Tibial artery (tissue), 4 donors: ENCODE results near the gene CASKIN2.

Experiments used
- DNase-seq, 2 donors: peaks; one replicate each; pipeline ENCODE4 v3.0.0-alpha.2; 2019
- H3K27ac ChIP-seq, 2 donors: fragments of 200-600 bp; sonication (generic) in 1 of 2; 1 replicate in 1 of 2; 2 replicates in 1 of 2; pipeline ENCODE4 v1.5.1; 2018 to 2019; ENCODE audit warnings: mild to moderate bottlenecking in 1 of 2
- H3K27me3 ChIP-seq, 2 donors: fragments of 200-600 bp; sonication (generic) in 1 of 2; one replicate each; pipeline versions ENCODE4 v1.5.1 to v1.6.0; 2016 to 2019
- H3K36me3 ChIP-seq, 3 donors: fragments of 200-600 bp; sonication (generic) in 2 of 3; one replicate each; pipeline ENCODE4 v1.5.1; 2016 to 2019; ENCODE audit warnings: mild to moderate bottlenecking in 2 of 3
- H3K4me1 ChIP-seq, 4 donors: fragments of 200-600 bp; sonication (generic) in 2 of 4; 1 replicate in 3 of 4; 2 replicates in 1 of 4; pipeline ENCODE4 v1.5.1; 2016 to 2019
- H3K4me3 ChIP-seq, 2 donors: fragments of 200-600 bp; sonication (generic) in 1 of 2; 1 replicate in 1 of 2; 2 replicates in 1 of 2; pipeline ENCODE4 v1.5.1; 2018 to 2019; ENCODE audit warnings: mild to moderate bottlenecking in 2 of 2
- H3K9me3 ChIP-seq, 3 donors: fragments of 200-600 bp; sonication (generic) in 1 of 3; one replicate each; pipeline ENCODE4 v1.5.1; 2016 to 2019
- CTCF ChIP-seq, 2 experiments: fragments of 200-600 bp in 1 of 2; fragments of 450-650 bp in 1 of 2; IDR thresholded peaks; one replicate each; pipeline ENCODE4 v1.5.1; 2017 to 2019; ENCODE audit warnings: antibody characterized with exemption in 2 of 2, mild to moderate bottlenecking in 1 of 2, moderate library complexity in 1 of 2
- intact Hi-C: fragments of 100-400 bp; cut with DNase I; formaldehyde crosslinking; loops from one replicate; pipeline ENCODE4 v1.15.0; 2023; ENCODE audit warnings: low total_unique reads

CASKIN2 gene

GRCh38 chr17:75561927-75562603 is 46.7 kb upstream of the CASKIN2 start:
- peaks cover 0 to 41% (median 11%) of the 10 kb centered on the region in 3 donors for H3K36me3 ChIP-seq
- intact Hi-C loops = no loop called here
- peaks cover 0 to 17% (median 0%) of the 10 kb centered on the region in 4 donors for H3K4me1 ChIP-seq
- no peak for DNase-seq
- no peak overlapping the region for H3K27ac ChIP-seq
- no peaks in the 10 kb centered on the region for H3K9me3 ChIP-seq
- H3K4me3 ChIP-seq = no peak overlapping the region
- TF ChIP-seq CTCF (IDR thresholded peaks at IDR 0.05) = no peak
- H3K27me3 ChIP-seq = no peaks in the 10 kb centered on the region

DNA sequence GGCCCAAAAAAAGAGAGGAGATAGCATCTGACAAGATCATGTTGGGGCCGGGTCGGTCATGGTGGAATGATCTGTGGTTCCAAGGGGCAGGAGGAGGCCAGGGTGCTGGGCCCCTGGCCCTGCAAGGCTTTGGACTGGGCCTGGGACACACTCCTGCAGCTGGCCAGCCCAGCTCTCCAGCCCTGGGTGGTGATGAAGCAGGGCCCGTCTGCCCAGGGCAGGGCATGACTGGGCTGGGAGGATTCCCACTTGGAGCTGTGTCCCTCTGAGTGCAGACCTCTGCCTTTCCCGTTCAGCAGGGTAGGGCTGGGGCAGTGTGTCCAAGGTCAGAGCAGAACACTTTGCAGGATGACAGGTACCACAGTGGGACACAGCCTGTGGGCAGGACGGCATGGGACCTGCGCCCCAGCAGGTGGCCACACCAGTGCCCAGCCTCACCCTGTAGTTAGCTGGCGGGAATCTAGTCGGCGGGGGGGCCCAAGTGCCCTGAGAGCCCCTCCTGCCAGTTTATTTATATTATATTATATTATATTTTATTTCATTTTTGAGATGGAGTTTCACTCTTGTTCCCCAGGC is 44.7 kb upstream of the CASKIN2 start:
- H3K4me1 ChIP-seq = peaks cover 0 to 22% (median 0%) of the 10 kb centered on the region in 4 donors
- H3K27me3 ChIP-seq = no peaks in the 10 kb centered on the region
- H3K27ac ChIP-seq = no peak overlapping the region
- no peak for DNase-seq
- H3K36me3 ChIP-seq = peaks cover 0 to 26% (median 11%) of the 10 kb centered on the region in 3 donors
- TF ChIP-seq CTCF (IDR thresholded peaks at IDR 0.05) = no peak
- H3K4me3 ChIP-seq = no peak overlapping the region
- H3K9me3 ChIP-seq = no peaks in the 10 kb centered on the region
- intact Hi-C loops = no loop called here

DNA sequence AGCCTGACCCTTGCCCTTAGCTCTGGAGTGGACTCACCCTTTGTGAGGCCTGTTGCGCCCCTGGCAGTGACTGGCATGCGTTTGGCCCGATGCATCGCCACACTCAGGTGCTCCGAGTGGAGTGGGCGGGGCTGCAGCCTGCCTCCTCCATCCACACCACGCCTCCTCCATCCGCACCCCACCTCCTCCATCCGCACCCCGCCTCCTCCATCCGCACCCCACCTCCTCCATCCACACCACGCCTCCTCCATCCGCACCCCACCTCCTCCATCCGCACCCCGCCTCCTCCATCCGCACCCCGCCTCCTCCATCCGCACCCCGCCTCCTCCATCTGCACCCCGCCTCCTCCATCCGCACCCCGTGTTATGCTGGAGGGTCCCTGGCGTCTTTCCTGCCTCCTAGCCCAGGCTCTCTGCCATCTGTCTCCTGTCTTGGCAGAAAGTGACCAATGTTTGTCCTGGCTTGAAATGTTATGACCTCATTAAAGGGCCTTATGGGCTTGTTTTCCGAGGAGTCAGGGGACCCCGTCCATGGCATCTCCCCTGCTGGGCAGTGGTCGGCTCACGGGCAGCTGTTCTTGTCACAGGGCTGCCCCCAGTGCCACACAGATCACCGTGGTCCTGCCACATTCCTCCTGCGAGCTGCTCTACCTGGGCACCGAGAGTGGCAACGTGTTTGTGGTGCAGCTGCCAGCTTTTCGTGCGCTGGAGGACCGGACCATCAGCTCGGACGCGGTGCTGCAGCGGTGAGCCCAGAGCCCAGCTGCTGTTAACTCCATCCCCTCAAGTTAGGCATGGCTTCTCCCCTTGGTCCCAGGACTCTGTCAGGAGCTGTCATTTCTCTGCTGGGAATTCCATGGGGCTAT is 43.6 kb upstream of the CASKIN2 start:
- Histone ChIP-seq H3K4me1 (peaks cover 0 to 22% (median 0%) of the 10 kb centered on the region in 4 donors), H3K27me3 (no peaks in the 10 kb centered on the region), H3K27ac (no peak overlapping the region), H3K4me3 (no peak overlapping the region), H3K36me3 (peaks cover 0 to 16% (median 10%) of the 10 kb centered on the region in 3 donors), H3K9me3 (no peaks in the 10 kb centered on the region)
- TF ChIP-seq CTCF (IDR thresholded peaks at IDR 0.05) = no peak
- intact Hi-C loops = no loop called here
- no peak for DNase-seq

DNA sequence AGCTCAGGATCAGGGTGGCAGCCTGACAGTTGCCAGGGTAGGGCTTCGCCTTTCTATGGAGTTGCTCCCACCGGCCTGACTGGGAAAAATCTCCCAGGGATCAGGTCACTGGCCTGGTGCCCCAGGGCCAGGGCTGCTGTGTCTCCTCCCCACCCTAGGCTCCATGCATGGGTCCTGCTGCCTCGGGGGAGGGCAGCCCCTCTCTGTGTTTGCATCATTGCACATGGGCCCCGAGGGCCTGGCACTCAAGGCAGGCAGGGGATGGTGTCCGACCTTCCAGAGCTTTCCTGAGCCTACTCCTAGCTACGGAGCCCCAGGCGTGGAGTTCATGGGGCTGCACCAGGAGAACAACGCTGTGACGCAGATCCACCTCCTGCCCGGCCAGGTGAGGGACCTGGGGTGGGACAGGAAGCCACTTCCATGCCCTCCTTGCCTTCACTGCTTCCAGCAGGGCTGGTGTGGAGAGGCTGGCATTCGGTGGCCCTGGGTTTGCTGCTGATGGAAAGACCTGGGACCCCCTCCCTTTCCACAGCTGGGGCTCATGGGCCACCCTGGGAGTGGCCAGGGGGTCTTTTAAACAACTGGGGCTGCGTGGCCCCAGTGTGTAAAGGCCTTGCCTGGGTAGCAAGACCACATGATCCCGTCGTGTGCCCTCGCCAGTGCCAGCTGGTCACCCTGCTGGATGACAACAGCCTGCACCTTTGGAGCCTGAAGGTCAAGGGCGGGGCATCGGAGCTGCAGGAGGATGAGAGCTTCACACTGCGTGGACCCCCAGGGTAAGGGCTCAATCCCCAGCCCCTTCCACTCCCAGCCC is 42.7 kb upstream of the CASKIN2 start:
- TF ChIP-seq CTCF (IDR thresholded peaks at IDR 0.05) = no peak
- H3K36me3 ChIP-seq = peaks cover 0 to 7% (median 1%) of the 10 kb centered on the region in 3 donors
- no peak for DNase-seq
- peaks cover 0 to 29% (median 4%) of the 10 kb centered on the region in 4 donors for H3K4me1 ChIP-seq
- H3K4me3 ChIP-seq = no peak overlapping the region
- no peaks in the 10 kb centered on the region for H3K27me3 ChIP-seq
- no peak overlapping the region for H3K27ac ChIP-seq
- intact Hi-C loops = no loop called here
- H3K9me3 ChIP-seq = no peaks in the 10 kb centered on the region
